ENCODE data around the gene BLVRA.
A peak's percentile ranks its signal among the peaks of the same experiment; 100 is the strongest.
"Not testable (repeated sequence)": the region's sequence is repeated elsewhere in the genome, so short reads cannot be mapped to it uniquely, and the experiment has no call there.

Gene BLVRA

DNA sequence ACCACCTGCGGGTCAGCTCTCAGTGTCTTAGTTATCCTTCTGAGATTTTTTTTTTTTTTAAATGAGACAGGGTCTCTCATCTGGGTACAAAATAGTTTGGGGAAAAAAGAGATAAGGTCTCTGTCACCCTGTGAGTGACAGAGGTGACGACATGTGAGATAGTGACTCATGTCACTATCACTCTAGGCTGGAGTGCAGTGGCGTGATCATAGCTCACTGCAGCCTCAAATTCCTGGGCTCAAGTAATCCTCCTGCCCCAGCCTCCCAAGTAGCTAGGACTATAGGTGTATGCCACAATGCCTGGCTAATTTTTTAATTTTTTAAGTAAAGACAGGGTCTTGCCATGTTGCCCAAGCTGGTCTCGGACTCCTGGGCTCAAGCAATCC is 10.4 kb downstream of the BLVRA start:
- DNase-seq (ENCODE audit: insufficient read length, low spot score) = no peak
- no peak for FAIRE-seq

DNA sequence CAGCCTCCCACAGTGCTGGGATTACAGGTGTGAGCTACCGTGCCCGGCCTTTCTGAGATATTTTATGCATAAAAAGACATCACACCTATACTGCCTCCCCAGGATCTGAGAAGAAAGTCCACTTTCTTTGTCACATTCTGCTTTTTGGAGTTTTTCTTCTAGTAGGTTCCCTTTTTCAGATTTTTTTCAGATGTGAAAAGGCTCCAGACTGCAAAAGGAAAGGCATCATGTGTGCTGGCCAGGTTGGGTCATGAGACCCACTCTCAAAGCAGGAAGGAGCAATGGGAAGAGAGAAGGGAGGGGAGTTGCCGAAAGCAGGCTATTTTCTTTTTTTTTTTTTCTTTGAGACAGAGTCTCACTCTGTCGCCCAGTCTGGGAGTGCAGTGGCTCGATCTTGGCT is 10.8 kb downstream of the BLVRA start:
- DNase-seq (ENCODE audit: insufficient read length, low spot score) = no peak
- no peak for FAIRE-seq

DNA sequence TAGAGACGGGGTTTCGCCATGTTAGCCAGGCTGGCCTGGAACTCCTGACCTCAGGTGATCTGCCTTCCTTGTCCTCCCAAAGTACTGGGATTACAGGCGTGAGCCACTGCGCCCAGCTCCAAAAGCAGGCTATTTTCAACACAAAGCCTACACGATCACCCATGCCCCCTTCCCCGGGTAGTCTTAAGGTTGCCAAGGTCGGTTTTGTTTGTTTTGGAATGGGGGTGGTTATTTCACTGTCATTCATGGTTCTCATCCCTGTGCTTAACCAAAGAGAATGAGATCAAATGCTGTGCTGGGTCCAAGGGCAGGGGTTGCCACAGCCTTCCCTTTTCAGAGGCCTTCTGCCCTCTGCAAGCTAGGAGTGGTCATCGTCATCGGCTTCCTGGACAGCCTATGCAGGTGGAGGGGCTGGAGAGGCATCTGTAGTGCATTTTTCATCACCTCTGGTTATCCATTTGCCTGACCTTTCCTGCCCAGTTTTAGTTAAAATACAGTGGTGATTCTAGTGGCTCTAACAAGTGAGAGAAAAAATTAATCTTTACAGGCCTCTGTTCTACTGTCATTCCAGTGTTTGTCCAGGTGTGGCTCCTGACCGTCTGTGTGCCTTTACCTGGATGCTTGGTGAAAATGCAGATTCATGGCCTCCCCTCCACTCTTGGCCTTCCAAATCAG is 11.4 kb downstream of the BLVRA start:
- FAIRE-seq (no peak), DNase-seq (ENCODE audit: insufficient read length, low spot score) (no peak)

DNA sequence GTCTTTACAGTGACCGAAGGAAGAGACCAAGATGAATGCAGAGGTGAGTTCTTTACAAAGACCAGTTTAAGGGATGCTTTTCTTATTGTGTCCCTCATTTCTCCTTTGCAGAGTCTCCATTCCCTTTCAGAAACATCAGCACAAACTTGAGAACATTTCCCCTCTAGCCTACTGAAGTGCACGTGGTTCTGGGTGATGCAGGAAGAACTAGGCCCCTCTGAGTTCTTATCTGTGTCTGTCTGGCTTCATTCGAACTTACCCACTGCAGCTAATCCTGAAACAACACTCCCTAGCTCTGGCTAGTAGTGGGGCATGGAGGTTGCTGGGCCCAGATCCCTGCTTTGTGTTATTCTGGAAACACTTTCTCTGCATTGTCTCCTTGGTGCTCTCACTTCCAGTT is 12.6 kb downstream of the BLVRA start:
- FAIRE-seq (no peak), DNase-seq (ENCODE audit: insufficient read length, low spot score) (no peak)

DNA sequence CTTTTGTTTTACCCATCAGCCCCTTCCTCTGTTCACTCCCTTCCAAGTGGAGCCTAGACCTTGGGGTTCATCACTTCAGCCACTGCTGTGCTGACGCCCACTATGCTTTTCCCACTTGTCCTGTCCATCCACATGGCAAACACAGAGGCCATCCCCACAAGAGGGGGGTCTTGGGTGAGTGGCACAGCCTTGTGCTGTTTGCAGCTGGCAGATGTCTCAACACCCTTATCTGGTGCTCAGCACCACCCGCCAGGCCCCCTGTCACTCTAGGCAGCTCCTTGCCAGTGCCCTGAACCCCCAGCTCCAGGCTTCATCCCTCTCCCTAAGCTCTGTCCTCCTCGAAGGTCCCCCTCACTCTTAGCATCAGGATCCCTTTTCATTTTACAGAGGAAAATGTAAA is 13.1 kb downstream of the BLVRA start:
- no peak for FAIRE-seq
- no peak for DNase-seq (ENCODE audit: insufficient read length, low spot score)

DNA sequence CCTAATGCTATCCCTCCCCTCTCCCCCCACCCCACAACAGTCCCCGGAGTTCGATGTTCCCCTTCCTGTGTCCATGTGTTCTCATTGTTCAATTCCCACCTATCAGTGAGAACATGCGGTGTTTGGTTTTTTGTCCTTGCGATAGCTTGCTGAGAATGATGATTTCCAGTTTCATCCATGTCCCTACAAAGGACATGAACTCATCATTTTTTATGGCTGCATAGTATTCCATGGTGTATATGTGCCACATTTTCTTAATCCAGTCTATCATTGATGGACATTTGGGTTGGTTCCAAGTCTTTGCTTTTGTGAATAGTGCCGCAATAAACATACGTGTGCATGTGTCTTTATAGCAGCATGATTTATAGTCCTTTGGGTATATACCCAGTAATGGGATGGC is 14.8 kb downstream of the BLVRA start:
- DNase-seq (ENCODE audit: insufficient read length, low spot score); FAIRE-seq: not testable (repeated sequence)

DNA sequence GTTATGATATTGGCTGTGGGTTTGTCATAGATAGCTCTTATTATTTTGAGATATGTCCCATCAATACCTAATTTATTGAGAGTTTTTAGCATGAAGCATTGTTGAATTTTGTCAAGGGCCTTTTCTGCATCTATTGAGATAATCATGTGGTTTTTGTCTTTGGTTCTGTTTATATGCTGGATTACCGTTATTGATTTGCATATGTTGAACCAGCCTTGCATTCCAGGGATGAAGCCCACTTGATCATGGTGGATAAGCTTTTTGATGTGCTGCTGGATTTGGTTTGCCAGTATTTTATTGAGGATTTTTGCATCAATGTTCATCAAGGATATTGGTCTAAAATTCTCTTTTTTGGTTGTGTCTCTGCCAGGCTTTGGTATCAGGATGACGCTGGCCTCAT is 16.8 kb downstream of the BLVRA start:
- not testable (repeated sequence) for FAIRE-seq; DNase-seq (ENCODE audit: insufficient read length, low spot score)

DNA sequence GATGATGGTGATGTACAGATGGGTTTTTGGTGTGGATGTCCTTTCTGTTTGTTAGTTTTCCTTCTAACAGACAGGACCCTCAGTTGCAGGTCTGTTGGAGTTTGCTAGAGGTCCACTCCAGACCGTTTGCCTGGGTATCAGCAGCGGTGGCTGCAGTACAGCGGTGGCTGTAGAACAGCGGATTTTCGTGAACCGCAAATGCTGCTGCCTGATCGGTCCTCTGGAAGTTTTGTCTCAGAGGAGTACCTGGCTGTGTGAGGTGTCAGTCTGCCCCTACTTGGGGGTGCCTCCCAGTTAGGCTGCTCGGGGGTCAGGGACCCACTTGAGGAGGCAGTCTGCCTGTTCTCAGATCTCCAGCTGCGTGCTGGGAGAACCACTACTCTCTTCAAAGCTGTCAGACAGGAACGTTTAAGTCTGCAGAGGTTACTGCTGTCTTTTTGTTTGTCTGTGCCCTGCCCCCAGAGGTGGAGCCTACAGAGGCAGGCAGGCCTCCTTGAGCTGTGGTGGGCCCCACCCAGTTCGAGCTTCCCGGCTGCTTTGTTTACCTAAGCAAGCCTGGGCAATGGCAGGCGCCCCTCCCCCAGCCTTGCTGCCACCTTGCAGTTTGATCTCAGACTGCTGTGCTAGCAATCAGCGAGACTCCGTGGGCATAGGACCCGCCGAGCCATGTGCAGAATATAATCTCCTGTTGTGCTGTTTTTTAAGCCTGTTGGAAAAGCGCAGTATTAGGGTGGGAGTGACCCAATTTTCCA is 20.0 kb downstream of the BLVRA start:
- FAIRE-seq = not testable (repeated sequence)

DNA sequence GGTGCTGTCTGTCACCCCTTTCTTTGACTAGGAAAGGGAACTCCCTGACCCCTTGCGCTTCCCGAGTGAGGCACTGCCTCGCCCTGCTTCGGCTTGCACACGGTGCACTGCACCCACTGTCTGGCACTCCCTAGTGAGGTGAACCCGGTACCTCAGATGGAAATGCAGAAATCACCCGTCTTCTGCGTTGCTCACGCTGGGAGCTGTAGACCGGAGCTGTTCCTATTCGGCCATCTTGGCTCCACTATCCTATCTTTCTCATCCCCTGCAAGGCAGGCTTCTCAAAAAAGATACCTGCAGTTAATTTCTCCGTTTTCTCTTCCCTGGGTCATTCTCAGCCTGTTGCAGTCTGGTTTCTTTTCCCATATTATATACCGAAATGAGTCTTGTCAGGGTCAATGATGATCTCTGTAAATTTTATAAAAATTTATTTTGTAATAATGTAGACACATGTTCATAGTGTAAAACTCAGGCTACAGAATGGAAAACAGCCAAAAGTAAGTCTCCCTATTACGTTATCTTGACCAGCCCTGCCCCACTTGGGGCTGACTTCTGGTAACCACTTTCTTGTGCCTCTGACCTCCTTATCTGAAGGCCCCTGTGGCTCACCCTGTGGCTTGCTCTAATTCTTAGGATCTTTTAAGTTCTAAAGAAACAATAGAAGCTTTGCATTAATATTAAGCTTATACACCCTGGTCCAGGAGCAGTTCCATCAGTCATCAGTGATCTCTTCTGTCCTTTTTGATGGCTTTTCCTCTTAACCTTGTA is 20.7 kb downstream of the BLVRA start:
- no peak for FAIRE-seq
- no peak for DNase-seq (ENCODE audit: insufficient read length, low spot score)

More for the DNA sequence above, 20.0 kb downstream of the BLVRA start:
- not testable (repeated sequence) for DNase-seq (ENCODE audit: insufficient read length, low spot score)

DNA sequence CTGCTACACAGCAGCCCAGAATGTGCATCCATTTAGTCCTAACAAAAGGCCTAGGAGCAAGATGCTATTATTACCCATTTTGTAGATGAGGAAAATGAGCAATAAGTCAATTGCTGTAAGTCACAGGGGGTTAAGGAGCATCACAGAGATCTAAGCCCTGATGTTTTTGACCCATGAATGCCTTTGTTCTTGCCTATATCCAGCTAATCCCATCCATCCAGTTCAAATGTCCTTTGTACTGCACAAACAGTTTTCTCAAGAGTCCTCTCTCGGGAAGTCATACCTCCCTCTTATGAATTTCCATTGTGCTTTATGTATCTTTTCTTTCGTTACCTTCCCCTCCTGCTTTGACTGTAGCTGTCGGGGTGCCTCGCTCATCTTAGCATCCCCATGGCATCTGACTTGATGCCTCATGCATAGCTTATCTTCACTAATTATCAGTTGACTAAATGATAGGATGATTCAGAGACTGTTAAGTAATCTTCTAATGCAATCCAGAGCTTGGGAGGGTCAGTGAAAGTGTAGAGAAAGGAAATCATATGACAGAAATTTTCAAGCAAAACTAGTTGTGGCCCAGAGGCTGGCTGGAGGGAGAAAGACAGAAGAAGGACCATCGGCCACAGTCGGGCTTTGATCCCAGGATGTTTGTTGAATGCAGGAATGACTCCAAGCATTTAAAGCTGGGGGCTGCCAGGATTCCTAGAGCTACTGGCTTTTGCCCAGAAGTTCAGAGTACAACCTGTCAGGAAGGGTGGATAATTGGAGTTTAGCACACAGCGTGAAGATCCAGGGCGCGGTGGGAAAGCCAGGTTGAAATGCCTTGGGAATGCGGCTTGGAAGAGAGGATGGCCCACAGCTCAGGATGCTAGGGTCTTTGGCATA is 23.5 kb downstream of the BLVRA start:
- DNase-seq (ENCODE audit: insufficient read length, low spot score) (no peak), FAIRE-seq (no peak)

DNA sequence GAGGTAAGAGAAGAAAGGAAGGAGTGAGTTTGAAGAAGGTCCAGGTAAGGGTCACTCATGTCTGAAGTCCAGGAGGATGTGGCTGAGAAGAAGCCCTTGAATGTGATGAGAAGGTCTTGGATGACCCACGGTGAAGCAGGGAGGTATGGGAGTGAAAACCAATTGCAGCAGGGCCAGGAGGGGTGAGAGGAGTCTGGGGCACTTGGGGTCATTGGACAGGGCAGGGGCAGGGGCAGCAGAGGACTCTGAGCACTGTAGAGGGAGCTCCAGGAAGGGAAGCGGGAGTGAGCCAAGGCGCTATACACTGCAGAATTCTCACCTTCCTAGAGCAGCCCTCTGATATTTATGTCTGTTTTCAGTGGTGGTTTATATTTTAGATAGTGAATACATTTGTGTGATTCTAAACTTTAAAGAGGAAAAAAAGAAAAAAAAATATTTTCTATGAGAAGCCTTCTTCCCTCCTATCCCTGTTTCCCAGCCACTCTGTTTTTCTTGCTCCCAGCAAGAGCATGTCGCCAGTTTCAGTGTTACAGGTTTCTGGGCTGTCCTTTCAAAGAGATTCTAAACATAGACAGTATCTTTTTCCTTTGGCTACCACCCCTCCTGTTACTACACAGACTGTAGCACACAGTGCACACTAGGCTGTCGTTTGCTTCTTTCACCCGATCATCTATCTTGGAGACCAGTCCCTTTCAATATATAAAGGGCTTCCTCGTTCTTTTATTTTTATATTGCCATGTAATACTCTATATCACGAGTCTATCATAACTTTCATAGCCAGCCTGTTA is 24.5 kb downstream of the BLVRA start:
- FAIRE-seq (no peak), DNase-seq (ENCODE audit: insufficient read length, low spot score) (no peak)

DNA sequence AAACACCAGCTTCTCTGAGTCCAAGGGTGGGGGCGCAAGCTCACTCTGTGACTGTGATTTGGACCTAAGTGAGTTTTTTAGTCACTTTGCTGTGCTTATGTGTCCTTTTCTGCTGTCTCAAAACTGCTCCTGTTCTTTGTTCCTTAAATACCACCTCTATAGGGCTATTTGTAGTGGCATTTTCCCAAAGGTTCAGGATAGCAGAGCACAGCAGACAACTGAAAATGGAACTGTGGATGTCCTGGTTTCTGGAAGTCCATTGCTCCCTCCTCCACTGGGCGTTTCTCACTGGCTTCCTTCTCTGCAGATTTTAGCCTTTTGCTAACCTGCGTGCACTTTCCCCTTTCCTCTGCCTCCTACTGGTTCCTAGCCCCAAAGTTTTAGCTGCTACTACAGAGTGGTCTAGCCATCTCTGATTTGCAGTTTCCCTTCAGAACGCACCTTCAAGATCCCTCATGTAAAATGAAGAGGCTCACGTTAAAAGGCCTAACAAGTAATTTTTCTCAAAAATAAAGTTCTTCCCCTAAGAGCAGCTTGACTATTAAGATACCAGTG is 25.6 kb downstream of the BLVRA start:
- DNase-seq (ENCODE audit: insufficient read length, low spot score) = no peak
- FAIRE-seq = peak; percentile 4

DNA sequence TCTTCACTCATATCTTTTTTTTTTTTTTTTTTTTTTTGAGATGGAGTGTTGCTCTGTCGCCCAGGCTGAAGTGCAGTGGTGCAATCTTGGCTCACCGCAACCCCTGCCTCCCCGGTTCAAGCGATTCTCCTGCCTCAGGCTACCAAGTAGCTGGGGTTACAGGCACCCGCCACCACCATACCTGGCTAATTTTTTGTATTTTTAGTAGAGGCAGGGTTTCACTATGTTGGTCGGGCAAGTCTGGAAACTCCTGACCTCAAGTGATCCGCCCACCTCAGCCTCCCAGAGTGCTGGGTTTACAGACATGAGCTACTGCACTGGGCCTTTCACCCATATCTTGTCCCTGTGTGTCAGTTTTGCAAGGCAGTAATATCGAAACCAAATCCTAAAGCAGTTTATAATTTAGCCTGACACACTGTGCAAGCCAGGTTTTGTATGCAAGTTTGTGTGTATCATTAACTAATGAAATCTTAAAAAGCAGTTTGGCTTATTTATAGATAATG is 26.2 kb downstream of the BLVRA start:
- peak; percentile 41 for DNase-seq (ENCODE audit: insufficient read length, low spot score)
- peak; percentile 97 for FAIRE-seq

DNA sequence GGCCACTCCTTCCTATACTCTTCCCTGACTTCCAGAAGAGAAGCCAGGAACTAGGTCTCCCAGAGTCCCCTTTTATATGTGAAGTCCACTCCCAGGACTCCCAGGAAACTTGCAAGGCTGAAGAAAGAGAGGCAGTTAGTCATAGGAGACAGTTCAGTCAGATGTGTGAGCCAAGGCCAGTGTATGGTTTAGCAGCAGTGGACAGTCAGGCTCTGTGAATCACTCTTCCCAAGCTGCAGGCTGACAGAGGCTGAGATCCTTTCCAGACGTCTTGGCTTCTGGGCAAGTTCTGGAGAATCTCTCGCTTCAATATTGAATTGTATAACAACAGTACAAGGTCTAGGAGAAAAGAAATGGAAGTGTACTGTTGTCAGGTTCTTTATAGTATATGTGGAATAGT is 26.9 kb downstream of the BLVRA start:
- DNase-seq (ENCODE audit: insufficient read length, low spot score) (no peak), FAIRE-seq (no peak)

DNA sequence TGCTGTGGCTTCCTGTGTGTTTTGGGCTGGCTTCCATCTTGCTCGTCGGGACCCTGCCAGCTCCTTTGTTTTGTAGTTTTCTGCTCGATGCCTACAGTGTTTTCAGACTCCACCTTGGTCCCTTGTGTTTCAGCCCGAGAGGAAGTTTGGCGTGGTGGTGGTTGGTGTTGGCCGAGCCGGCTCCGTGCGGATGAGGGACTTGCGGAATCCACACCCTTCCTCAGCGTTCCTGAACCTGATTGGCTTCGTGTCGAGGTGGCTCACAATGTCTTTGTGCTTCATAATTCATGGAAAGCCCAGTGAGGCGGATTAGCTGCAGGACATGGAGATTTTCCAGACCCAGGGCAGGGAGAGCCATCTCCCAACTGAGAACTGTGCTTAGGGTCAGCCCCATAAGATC is 29.3 kb downstream of the BLVRA start:
- FAIRE-seq (no peak), DNase-seq (ENCODE audit: insufficient read length, low spot score) (no peak)

DNA sequence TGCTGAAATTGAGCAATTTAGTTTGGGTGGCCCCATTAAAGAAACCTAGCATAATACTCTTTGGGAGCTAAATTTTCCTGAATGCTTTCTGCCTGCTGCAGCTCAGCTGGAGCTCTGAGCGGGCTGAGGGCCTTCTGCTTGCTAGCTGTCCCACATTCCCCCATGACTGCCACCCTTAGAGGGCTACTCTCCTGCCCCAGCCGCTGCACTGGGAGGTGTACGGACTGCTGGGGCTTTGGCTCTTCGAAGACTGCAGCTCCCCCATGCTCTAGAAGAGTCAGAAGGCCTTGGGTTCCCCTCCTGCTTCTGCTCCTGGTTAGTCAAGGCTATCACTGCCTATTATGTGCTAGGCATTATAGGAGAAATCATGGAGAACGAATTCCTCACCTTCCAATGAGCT is 31.5 kb downstream of the BLVRA start:
- no peak for FAIRE-seq
- DNase-seq (ENCODE audit: insufficient read length, low spot score) = no peak

DNA sequence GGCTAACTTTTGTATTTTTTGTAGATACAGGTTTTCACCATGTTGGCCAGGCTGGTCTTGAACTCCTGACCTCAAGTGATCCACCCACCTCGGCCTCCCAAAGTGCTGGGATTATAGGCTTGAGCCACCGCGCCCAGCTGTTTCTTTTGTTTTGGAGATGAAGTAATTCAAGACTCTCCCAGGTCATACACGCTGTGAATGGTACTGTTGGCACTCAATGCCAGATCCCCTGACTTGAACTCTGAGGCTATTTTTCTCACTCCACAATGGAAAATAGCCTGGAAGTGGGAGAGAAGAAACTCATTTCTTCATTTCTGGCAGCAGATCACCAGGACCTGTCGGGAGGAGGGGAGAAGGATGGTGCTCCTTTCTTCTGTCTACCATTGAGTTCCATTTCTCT is 32.4 kb downstream of the BLVRA start:
- FAIRE-seq = no peak

DNA sequence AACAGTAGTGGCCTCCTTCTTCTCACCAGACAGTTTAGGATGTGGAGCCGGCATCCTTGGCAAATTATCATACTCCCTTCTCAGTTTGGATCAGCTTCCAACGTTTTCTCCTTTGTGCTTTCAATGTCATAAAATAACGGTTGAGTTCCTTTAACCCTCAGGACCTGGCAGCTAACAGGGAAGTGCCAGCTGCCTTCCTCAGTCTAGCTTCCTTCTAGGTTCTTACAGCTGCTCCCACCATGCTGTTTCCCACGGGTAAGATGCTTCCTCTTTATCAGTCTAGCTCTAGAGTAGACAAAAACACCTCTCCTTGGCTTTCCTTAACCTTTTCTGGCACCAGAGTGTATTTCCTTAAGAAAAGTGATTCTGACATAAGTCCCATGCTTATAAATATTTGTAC is 33.2 kb downstream of the BLVRA start:
- no peak for FAIRE-seq
- DNase-seq (ENCODE audit: insufficient read length, low spot score) = no peak

More for the DNA sequence above, 32.4 kb downstream of the BLVRA start:
- no peak for DNase-seq (ENCODE audit: insufficient read length, low spot score)

DNA sequence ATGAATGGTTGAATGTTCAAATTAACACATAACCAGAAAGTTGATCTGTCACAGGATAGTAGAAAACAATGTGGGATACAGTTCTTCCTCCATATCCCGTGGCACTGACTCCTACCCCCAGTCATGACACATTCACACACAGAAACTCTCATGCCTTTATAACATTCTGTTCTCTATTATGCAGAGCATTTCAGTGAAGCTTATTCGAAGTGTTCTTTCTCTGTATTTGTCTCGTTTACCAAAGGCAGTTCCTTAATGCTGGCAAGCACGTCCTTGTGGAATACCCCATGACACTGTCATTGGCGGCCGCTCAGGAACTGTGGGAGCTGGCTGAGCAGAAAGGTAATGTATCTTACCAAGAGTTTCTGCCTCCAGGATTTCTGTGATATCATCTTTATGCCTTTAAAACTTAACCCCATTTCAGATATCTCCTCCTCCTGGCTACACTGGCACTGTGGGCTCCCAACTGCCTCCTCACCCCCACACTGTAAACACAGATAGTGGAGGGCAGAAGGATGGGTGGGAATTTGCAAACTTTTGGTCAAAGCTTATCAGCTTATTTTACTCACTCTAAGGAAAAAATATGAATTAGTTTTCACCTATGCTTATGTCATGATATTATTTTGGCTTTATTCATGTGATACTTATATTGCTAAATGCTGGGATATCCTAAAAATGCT is 34.1 kb downstream of the BLVRA start:
- DNase-seq (ENCODE audit: insufficient read length, low spot score) (no peak), FAIRE-seq (no peak)

All from GM19239 (cell line).